Activated CD4-positive, alpha-beta T cell treated with anti-CD3 and anti-CD28 coated beads, Interleukin-2, amount 50 U/mL, for 48 hours (primary cell): Measurements from ENCODE around the gene NDUFB5.
A peak's percentile ranks its signal among the peaks of the same experiment; 100 is the strongest.

ENCODE experiments used
- DNase-seq, 2 experiments: peaks; one replicate each; pipeline ENCODE4 v3.0.0-alpha.2; 2020

NDUFB5 gene

DNA sequence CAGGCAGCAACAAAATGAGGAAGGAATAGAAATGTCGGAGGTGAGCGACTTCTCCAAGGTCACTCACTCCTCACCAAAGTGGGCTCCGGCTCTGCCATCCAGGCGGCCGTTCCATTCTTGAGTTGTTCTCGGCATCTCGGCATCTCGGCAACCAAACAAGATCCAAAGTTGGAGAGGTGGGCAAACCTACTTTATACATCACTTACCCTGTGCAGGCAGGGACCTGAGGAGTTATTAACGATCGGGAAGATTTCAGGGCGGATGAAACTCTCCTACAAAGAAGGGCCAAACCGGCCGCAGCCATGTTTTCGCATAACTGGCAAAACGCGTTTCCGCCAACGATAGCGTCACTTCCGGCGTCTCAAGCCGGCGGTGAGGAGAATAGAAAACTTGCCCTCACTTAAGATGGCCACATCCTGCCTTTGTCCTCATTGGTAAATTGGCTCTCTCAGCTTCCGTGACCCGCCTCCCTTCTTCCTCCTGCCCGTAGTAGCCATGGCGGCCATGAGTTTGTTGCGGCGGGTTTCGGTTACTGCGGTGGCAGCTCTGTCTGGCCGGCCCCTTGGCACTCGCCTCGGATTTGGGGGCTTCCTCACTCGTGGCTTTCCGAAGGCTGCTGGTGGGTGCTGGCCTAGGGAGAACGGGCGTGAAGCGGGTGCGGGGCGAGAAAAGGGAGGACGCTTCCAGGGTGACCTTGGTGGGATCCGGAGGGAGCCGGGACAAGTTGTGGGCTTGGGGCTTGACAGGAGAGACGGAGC, at the start of gene NDUFB5, which contains the start of gene MRPL47:
Gene NDUFB5, plus strand, starts transcription at position 474 of the 758 bp plus-strand sequence. Its CDS starts 22 bp downstream, at position 496.
Gene MRPL47, minus strand, starts transcription at position 318 of the 758 bp plus-strand sequence. Its CDS starts 14 bp downstream, at position 304.
- DNase-seq, result peak; percentile 89 to 93

DNA sequence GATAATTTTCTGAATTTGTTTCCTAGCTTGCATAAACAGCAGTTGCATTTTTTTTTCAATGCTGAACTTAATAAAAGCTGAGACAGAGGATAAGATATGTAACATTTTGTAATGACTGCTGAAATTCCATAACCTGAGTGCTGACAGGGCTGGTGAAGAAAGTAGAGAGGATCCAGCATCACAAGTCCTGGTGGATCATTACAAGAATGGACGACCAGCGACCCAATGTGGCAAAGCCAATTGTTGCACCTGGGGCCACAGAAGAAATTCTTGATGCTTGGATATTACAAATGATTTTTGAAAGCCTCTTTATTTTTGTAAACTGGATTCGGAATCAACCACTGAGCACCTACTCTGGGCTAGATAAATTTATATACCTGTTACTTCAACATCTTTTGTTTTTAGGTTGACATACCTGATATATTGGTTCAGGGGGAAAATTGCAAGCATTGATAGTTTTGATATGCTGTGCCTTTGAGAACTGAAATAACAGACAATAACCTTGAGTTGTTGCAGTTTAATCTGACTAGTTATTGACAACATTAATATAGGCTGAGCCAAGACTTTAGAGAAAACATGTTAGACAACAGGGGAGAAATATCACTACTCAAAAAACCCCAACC, 45.7 kb upstream of the NDUFB5 start:
- peak; percentile 55 to 63 for DNase-seq

GRCh38 chr3:179560791-179561190, 43.8 kb upstream of the NDUFB5 start:
- no peak for DNase-seq

DNA sequence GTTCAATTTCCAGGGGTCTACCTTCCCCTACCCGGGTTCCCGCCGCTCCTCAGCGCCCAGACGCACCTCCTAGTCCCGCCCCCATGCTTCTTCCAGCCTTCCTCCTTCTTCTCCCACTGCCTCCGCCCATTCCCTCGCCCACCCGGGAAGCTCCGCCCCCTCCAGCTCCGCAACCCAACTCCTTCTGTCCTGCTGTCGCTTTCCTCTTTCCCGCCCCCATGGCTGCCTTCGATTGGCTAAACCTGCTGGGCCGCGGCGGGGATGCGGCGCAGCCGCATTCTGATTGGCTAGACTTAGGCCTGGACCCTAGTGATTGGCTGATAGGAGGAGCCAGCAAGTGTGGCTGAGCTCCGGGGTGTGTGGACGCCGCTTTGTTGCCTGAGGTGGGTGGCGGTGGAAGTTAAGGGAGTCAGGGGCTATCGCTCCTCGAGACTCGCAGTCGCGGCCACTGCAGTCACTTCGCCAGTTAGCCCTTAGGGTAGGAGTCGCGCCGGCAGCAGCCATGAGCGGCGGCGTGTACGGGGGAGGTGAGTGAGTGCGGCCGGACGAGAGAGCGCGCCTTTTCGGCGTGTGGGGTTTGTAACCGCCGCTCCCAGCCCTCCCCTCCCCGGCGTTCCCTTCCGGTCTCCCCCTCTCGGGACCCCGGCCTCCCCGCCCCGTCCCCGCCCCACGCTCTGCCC, 41.9 kb upstream of the NDUFB5 start, which contains the start of gene ACTL6A:
Gene ACTL6A, plus strand, starts transcription at position 336 of the 680 bp plus-strand sequence. Its CDS starts 167 bp downstream, at position 503.
- DNase-seq, result peak; percentile 100

DNA sequence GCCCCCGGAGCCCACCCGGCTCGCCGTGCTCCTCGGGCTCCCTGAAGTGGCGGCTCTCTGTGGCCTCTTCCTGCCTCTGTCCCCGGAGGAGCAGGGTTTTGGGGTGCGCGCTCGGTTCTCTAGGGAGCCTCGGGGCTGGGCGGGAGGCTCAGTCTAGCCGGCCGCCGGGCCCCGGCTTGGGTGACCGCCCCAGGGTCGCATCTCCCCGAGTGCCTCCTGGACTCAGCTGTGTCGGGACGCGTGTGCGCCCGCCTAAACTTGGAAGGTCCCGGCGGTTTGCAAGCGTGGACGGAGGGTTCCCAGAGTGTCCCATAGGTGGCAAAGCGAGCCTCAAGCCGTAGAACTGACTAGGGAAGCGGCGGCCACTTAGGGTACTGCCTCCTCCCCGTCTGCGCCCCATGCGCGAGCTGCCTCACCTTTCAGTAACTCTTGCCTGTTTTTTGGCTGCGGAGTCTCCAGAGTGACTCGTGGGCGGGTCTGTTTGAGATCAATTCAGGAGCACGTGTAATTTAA, 41.3 kb upstream of the NDUFB5 start:
- peak; percentile 72 to 80 for DNase-seq

GRCh38 chr3:179565496-179565895, 39.1 kb upstream of the NDUFB5 start:
- no peak for DNase-seq

- no peak for DNase-seq
Observed at GRCh38 chr3:179580992-179581391, 23.6 kb upstream of the NDUFB5 start.

DNA sequence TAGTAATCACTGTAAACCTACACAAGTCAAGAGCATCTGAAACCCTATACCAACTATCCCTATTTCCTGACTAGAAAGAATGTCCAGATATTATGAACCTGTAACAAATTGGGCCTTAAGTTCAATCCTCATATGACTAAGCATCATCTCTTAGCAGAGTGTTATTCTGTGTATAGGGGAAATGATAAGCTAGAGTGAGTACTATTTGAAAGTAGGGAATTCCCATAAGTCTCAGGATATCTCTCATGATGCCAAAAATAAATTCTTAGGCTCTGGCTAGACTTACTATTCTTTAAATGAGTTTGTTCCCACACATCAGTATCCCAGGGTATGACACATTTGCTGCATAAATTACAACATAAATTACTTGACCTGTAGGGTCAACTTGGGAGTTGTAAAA, 15.5 kb upstream of the NDUFB5 start:
- no peak for DNase-seq

- no peak for DNase-seq
Observed at GRCh38 chr3:179590669-179591068, 13.9 kb upstream of the NDUFB5 start.

DNA sequence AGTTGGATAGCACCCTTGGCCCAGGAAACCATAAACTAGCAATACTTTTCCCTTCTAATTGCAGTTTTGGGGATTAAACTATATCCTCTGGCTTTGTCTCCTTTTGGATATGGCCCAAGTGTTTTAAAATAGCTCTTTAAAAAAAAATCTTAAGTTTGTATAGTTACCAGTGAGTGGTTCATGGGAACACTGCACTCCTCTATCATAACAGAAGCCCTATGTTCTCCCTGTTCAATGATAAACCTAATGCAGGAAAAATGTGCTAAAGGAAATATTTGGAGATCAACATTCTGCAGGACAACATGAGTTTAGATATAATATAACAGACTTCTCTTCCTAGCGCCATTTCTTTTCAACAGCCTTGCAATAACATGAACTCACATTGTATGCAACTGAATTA, 13.3 kb upstream of the NDUFB5 start:
- no peak for DNase-seq

- DNase-seq, result no peak
Observed at GRCh38 chr3:179599531-179599930, 5.1 kb upstream of the NDUFB5 start.

GRCh38 chr3:179603321-179603720, 1.3 kb upstream of the NDUFB5 start:
- DNase-seq, result no peak

DNA sequence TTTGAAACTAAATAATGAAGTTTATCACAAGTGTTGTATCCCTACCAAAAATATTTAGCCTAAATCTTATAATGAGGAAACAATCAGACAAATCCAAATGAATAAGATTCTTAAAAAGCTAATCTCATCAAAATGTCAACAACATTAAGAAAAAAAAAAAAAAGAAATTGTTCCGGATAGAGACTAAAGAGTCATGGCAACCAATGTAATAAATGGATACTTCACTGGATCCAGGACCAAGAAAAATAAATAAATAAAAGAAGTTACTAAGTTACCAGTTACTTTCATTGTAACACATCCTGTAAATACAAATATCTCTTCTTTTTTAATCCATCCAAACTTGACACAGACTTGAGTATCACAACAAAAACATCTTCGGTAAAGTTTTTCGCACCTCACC, 763 bp upstream of the NDUFB5 start:
- DNase-seq, result no peak

DNA sequence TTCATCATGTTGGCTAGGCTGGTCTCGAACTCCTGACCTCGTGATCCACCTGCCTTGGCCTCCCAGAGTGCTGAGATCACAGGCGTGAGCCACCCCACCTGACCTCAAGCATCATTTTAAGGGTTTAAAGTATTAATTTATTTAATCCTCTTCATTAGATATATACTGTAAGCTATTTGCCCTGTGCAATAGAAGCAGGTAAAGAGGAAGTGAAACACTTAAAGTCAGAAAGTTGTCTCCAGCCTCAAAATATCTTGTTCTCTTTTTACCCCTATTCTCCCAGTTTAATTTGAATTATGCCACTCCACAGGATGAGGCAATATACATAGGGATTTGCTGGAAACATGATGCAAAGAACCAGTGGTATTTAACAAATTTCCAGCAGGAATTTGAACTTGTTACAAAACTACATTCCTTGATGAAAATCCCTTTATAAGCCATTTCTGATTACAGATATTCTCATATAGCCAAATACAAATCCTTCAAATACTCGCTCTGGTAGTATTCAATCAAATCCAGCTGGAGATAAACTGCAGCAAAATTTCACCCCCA, 2.0 kb downstream of the NDUFB5 start:
- no peak for DNase-seq

DNA sequence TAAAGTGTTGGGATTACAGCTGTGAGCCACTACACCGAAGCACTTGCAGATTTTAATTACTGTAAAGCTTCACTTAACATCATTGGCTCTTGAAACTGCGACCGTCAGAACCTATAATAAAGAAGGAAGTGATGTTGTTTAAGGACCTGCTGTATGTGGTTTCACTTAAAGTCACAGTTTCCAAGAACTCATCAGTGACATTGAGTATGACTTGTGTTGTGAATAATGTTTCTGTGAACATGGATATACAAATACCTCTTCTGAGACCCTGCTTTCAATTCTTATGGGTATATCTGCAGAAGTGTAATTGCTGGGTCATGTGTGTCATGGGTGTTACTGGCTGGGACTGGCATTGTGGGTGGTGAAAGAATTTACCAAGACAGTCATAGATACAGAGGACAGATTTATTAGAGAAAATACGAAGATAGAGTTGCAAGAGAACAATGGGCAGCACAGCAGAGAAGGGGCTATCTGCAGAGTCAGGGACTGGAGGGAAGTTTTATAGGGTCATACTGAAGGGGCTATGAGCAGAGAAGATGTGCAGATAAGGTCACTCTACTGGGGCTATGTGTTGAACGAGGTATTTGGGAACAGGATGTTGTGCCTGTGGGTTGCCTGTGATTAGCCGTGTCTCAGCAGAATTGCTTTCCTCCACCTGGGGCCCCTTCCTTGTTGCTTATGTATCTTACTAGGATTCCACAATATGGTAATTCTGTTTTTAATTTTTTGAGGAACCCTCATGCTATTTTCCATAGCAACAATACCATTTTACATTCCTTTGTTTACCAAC, 4.5 kb downstream of the NDUFB5 start:
- DNase-seq, result no peak

DNA sequence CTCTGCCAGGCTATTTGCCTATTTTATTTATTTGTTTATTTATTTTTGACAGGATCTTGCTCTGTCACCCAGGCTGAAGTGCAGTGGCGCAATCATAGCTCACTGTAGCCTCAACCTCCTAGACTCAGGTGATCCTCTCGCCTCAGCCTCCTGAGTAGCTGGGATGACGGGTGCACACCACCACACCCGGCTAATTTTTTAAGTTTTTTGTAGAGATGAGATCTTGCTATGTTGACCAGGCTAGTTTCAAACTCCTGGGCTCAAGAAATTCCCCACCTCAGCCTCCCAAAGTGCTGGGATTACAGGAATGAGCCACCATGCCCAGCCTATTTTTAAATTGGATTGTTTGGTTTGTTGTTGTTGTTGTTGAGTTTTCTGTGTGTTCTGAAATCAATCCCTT, 5.5 kb downstream of the NDUFB5 start:
- DNase-seq, result no peak

GRCh38 chr3:179613807-179614206, 9.2 kb downstream of the NDUFB5 start:
- DNase-seq, result no peak

GRCh38 chr3:179615458-179616173, 11.0 kb downstream of the NDUFB5 start:
- no peak for DNase-seq

DNA sequence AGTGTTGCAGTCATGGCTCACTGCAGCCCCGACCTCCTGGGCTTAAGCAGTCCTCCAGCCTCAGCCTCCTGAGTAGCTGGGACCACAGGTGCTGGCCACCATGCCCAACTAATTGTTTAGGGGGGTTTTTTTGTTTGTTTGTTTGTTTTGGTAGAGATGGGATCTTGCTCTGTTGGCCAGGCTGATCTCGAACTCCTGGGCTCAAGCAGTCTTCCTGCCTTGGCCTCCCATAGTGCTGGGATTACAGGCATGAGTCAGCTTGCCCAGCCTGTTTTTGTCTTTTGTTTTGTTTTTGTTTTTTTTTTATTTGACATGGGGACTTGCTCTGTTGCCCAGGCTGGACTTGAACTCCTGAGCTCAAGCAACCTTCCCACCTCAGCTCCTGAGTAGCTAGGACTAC, 17.4 kb downstream of the NDUFB5 start:
- no peak for DNase-seq

DNA sequence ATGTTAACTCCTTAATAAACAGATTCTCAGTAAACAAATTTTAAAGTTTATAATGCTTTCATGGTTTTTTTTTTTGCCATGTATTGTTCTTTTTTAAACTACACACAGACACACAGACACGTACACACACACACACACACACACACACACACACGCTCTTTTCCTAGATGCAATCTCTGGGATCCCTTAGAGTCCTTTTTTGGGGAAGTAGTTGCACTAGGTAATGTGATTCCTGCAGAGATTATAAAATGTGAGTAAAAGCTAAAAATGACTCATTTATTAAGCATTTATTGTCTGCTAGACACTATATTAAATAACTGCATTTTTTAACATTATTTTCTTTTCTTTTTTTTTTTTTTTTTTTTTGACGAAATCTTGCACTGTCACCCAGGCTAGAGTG, 19.9 kb downstream of the NDUFB5 start:
- DNase-seq, result no peak

GRCh38 chr3:179630753-179631451, 26.3 kb downstream of the NDUFB5 start:
- no peak for DNase-seq
